Hepatocyte (in vitro differentiated cells): Measurements from ENCODE around the gene PREX1.

ENCODE experiments used
- CTCF ChIP-seq: fragments of 200-600 bp; sonication (generic); IDR thresholded peaks from 2 replicates; pipeline ENCODE4 v1.5.1; 2016; ENCODE audit warnings: antibody characterized with exemption, mild to moderate bottlenecking; ENCODE audit not compliant: poor library complexity
- EZH2 ChIP-seq: fragments of 200-600 bp; sonication (generic); IDR thresholded peaks from 2 replicates; pipeline ENCODE4 v1.6.1; 2016; ENCODE audit warnings: antibody characterized with exemption, mild to moderate bottlenecking, borderline replicate concordance
- EZH2phosphoT487 ChIP-seq: fragments of 200-600 bp; sonication (generic); IDR thresholded peaks from one replicate; pipeline ENCODE4 v1.6.1; 2018; ENCODE audit warnings: antibody characterized with exemption, mild to moderate bottlenecking, low read depth, moderate library complexity; ENCODE audit not compliant: unreplicated experiment, severe bottlenecking

DNA sequence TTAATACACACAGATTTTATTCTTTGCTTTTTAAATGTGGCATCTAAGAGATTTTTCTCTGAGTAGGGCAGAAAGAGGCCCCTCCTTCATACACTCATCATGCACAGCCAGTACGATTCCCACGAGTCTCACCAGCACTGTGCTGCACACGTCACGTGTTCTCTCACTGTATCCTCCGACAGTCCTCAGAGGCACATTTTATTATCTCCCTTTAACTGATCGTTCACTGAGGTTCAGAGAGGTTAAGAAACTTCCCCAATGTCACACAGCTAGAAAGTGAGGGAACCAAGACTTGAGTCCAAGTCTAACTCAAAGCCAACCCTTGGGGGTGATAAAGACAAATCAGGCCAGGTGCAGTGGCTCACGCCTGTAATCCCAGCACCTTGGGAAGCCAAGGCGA is 142.5 kb downstream of the PREX1 start:
- TF ChIP-seq CTCF (no peak), EZH2 (no peak), EZH2phosphoT487 (no peak)
